Loucy (cell line): ENCODE data around the gene GPR63.

Experiments
- H2AFZ ChIP-seq: fragments of 200-600 bp; sonication (generic); 2 replicates; pipeline ENCODE4 v1.6.0; 2016; ENCODE audit warnings: antibody characterized with exemption, mild to moderate bottlenecking, low read length, moderate library complexity
- H3F3A ChIP-seq: fragments of 200-600 bp; 2 replicates; pipeline ENCODE4 v1.6.0; 2016; ENCODE audit warnings: antibody characterized with exemption, low read depth, mild to moderate bottlenecking
- H3K27me3 ChIP-seq: fragments of 200-600 bp; sonication (generic); 2 replicates; pipeline ENCODE4 v1.6.1; 2014; ENCODE audit warnings: low read length, mild to moderate bottlenecking; ENCODE audit not compliant: insufficient read depth, poor library complexity, severe bottlenecking
- H3K36me3 ChIP-seq: fragments of 200-600 bp; sonication (generic); 2 replicates; pipeline ENCODE4 v1.6.1; 2016; ENCODE audit warnings: low read length; ENCODE audit not compliant: insufficient read depth
- H3K4me1 ChIP-seq: fragments of 200-600 bp; sonication (generic); 2 replicates; pipeline ENCODE4 v1.5.1; 2014; ENCODE audit warnings: low read length, mild to moderate bottlenecking; ENCODE audit not compliant: insufficient read depth, poor library complexity, severe bottlenecking
- H3K4me2 ChIP-seq: fragments of 200-600 bp; sonication (generic); 2 replicates; pipeline ENCODE4 v1.6.0; 2014; ENCODE audit warnings: antibody characterized with exemption, low read length, low read depth, mild to moderate bottlenecking; ENCODE audit not compliant: poor library complexity, severe bottlenecking
- H3K4me3 ChIP-seq: fragments of 200-600 bp; sonication (generic); 2 replicates; pipeline ENCODE4 v1.5.1; 2014; ENCODE audit warnings: low read length, mild to moderate bottlenecking, mixed read lengths; ENCODE audit not compliant: poor library complexity, severe bottlenecking
- H3K79me2 ChIP-seq: fragments of 200-600 bp; sonication (generic); 2 replicates; pipeline ENCODE4 v1.6.1; 2014; ENCODE audit warnings: low read length; ENCODE audit not compliant: insufficient read depth
- H3K9ac ChIP-seq: fragments of 200-600 bp; sonication (generic); 2 replicates; pipeline ENCODE4 v1.6.0; 2014; ENCODE audit warnings: mild to moderate bottlenecking, low read depth, low read length, moderate library complexity; ENCODE audit not compliant: poor library complexity, severe bottlenecking
- H3K9me2 ChIP-seq: fragments of 200-600 bp; sonication (generic); replicated peaks from 2 replicates; pipeline ENCODE4 v1.6.1; 2016; ENCODE audit warnings: low read depth, low read length, mixed read lengths
- H3K9me3 ChIP-seq: fragments of 200-600 bp; sonication (generic); 2 replicates; pipeline ENCODE4 v1.6.1; 2014; ENCODE audit warnings: mild to moderate bottlenecking, antibody characterized with exemption, low read length, low read depth; ENCODE audit not compliant: insufficient read depth
- H4K20me1 ChIP-seq: fragments of 200-600 bp; sonication (generic); 2 replicates; pipeline ENCODE4 v1.6.0; 2014; ENCODE audit warnings: antibody characterized with exemption, low read length, mild to moderate bottlenecking; ENCODE audit not compliant: insufficient read depth, poor library complexity, severe bottlenecking
- EZH2phosphoT487 ChIP-seq: fragments of 200-600 bp; IDR thresholded peaks from 2 replicates; pipeline ENCODE4 v1.6.1; 2018; ENCODE audit warnings: antibody characterized with exemption, mild to moderate bottlenecking, moderate library complexity, borderline replicate concordance
- TF ChIP-seq, protein P1 (sequence below): fragments of 200-600 bp; sonication (generic); conservative IDR thresholded peaks from 2 replicates; pipeline ENCODE4 v1.5.1; 2014; ENCODE audit warnings: mild to moderate bottlenecking, antibody characterized with exemption, low read length

Gene GPR63

DNA sequence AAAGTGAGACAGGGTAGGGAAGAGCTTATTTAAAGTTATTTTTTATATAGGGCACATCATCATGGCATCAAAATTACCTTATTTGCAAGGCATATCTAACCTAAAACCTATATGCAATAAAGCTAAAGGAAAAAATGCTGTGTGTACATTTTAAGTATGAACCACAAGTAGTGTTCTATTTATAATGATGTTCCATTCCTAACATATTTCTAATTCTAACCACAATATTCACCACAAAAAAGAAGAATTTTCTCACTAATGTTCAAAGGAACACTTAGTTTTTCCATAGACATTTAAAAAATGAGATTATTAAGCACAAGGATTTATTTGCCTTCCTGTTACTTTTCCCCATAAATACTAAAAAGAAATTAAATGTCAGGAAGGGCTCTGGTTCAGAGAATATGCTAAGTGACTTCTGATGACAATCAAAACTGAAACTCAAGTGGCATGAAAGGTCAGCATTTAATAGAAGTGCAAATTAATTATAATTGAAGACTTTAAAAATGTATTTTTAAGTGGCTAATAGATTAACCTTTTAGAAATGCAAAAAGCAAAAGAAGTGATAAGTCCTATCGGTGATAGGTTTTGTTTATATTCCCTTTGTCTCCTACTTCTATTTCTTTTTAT is 25.1 kb downstream of the GPR63 start:
- no peak overlapping the region for H3K4me2 ChIP-seq
- no peaks in the 10 kb centered on the region for H3K9me2 ChIP-seq
- no peak overlapping the region for H3K4me3 ChIP-seq
- H3K36me3 ChIP-seq, result no peaks in the 10 kb centered on the region
- H3K9ac ChIP-seq, result no peak overlapping the region
- no peaks in the 10 kb centered on the region for H3F3A ChIP-seq
- H3K4me1 ChIP-seq, result peaks cover 2% of the 10 kb centered on the region
- H3K27me3 ChIP-seq, result no peaks in the 10 kb centered on the region
- H2AFZ ChIP-seq, result no peak overlapping the region
- H4K20me1 ChIP-seq, result no peaks in the 10 kb centered on the region
- no peak for TF ChIP-seq EZH2phosphoT487
- TF ChIP-seq, protein P1, sequence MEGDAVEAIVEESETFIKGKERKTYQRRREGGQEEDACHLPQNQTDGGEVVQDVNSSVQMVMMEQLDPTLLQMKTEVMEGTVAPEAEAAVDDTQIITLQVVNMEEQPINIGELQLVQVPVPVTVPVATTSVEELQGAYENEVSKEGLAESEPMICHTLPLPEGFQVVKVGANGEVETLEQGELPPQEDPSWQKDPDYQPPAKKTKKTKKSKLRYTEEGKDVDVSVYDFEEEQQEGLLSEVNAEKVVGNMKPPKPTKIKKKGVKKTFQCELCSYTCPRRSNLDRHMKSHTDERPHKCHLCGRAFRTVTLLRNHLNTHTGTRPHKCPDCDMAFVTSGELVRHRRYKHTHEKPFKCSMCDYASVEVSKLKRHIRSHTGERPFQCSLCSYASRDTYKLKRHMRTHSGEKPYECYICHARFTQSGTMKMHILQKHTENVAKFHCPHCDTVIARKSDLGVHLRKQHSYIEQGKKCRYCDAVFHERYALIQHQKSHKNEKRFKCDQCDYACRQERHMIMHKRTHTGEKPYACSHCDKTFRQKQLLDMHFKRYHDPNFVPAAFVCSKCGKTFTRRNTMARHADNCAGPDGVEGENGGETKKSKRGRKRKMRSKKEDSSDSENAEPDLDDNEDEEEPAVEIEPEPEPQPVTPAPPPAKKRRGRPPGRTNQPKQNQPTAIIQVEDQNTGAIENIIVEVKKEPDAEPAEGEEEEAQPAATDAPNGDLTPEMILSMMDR, result no peak
- H3K79me2 ChIP-seq, result no peaks in the 10 kb centered on the region
- H3K9me3 ChIP-seq, result no peaks in the 10 kb centered on the region

DNA sequence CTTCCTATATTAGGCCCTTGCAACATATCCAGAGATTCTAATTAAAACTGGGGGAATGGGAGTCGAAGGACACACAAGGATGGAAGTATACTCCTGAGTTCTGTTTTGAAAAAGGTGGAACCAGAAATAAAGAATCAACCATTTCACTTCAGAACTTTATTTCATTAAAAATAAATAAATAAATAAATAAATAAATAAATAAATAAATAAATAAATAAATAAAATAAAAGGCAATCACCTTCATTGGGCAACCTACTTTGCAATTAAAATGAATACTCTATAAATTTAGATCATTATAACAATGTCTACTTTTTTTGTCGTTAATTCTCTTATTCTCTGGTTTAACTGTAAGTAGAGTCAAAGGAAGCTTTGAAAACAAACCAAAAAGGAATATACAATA is 25.6 kb downstream of the GPR63 start:
- no peak overlapping the region for H3K4me2 ChIP-seq
- no peaks in the 10 kb centered on the region for H3K79me2 ChIP-seq

DNA sequence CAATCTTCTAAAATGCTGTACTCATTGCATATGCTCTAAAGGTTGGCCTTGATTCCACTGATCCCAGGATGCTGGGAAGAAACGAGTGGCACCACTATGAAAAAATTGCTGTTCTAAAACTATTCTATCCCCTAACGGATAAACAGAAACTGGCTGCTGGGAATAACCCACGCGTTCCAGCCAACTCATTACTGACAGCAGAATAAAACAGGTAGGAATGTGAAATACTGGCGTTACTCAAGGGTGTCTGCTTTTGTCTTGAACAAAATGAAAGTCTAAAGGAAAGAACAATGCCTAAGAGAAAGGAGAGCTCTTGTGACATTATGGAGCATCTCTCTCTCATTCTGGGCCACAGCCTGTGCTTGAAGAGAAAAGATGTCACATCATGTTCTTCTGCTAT is 26.1 kb downstream of the GPR63 start:
- no peaks in the 10 kb centered on the region for H3K27me3 ChIP-seq
- H3F3A ChIP-seq, result no peaks in the 10 kb centered on the region
- no peak overlapping the region for H3K4me2 ChIP-seq
- no peak overlapping the region for H3K4me3 ChIP-seq
- no peaks in the 10 kb centered on the region for H3K36me3 ChIP-seq
- no peak for TF ChIP-seq EZH2phosphoT487
- TF ChIP-seq, protein P1, result no peak
- H4K20me1 ChIP-seq, result no peaks in the 10 kb centered on the region
- no peak overlapping the region for H2AFZ ChIP-seq
- H3K79me2 ChIP-seq, result no peaks in the 10 kb centered on the region
- peaks cover 2% of the 10 kb centered on the region for H3K4me1 ChIP-seq
- H3K9me3 ChIP-seq, result no peaks in the 10 kb centered on the region
- H3K9ac ChIP-seq, result no peak overlapping the region
- H3K9me2 ChIP-seq, result no peaks in the 10 kb centered on the region

More for the DNA sequence above, 25.6 kb downstream of the GPR63 start:
- no peak overlapping the region for H2AFZ ChIP-seq
- H3F3A ChIP-seq, result no peaks in the 10 kb centered on the region
- no peak overlapping the region for H3K9ac ChIP-seq
- no peaks in the 10 kb centered on the region for H3K36me3 ChIP-seq
- H4K20me1 ChIP-seq, result no peaks in the 10 kb centered on the region
- H3K4me3 ChIP-seq, result no peak overlapping the region
- TF ChIP-seq, protein P1, result no peak
- TF ChIP-seq EZH2phosphoT487, result no peak
- H3K9me3 ChIP-seq, result no peaks in the 10 kb centered on the region
- no peaks in the 10 kb centered on the region for H3K9me2 ChIP-seq
- H3K4me1 ChIP-seq, result peaks cover 2% of the 10 kb centered on the region
- no peaks in the 10 kb centered on the region for H3K27me3 ChIP-seq
